HCT116 (cell line): ENCODE data around the gene ZGPAT.

ENCODE experiments used
- CEBPB ChIP-seq: IDR thresholded peaks from 2 replicates; pipeline ENCODE4 v1.6.1; 2012; ENCODE audit warnings: low read depth
- EGR1 ChIP-seq: IDR thresholded peaks from 2 replicates; pipeline ENCODE4 v1.6.1; 2012; ENCODE audit warnings: low read depth
- EZH2 ChIP-seq: fragments of 200-600 bp; sonication (generic); IDR thresholded peaks from 2 replicates; pipeline ENCODE4 v1.6.1; 2017; ENCODE audit warnings: antibody characterized with exemption, mixed run types
- EZH2phosphoT487 ChIP-seq: fragments of 200-600 bp; IDR thresholded peaks from 2 replicates; pipeline ENCODE4 v1.6.1; 2018; ENCODE audit warnings: antibody characterized with exemption, borderline replicate concordance
- POLR2A ChIP-seq: IDR thresholded peaks from 2 replicates; pipeline ENCODE4 v1.7.0; 2011; ENCODE audit warnings: borderline replicate concordance; ENCODE audit not compliant: insufficient read depth, insufficient read length; ENCODE audit errors: extremely low read depth
- POLR2AphosphoS5 ChIP-seq: IDR thresholded peaks from 2 replicates; pipeline ENCODE4 v1.6.1; 2011; ENCODE audit warnings: mild to moderate bottlenecking, low read depth, low read length, moderate library complexity
- SP1 ChIP-seq: IDR thresholded peaks from 2 replicates; pipeline ENCODE4 v1.6.1; 2012; ENCODE audit warnings: low read depth
- TCF7L2 ChIP-seq: IDR thresholded peaks from 2 replicates; pipeline ENCODE4 v1.7.0; 2011; ENCODE audit warnings: borderline replicate concordance, inconsistent platforms; ENCODE audit not compliant: insufficient read depth, insufficient read length; ENCODE audit errors: extremely low read depth
- TF ChIP-seq, protein P1 (sequence below), 3 experiments: fragments of 200-600 bp in 1 of 3; sonication (generic) in 1 of 3; IDR thresholded peaks in 2 of 3; conservative IDR thresholded peaks in 1 of 3; 2 replicates each; pipeline ENCODE4 v1.5.1; 2012 to 2017; ENCODE audit warnings: low read depth in 2 of 3, low read length in 2 of 3, antibody characterized with exemption in 1 of 3, borderline replicate concordance in 1 of 3, control low read depth in 1 of 3, mild to moderate bottlenecking in 1 of 3, mixed read lengths in 1 of 3, mixed run types in 1 of 3, moderate library complexity in 1 of 3; ENCODE audit not compliant: insufficient read depth in 1 of 3
- TF ChIP-seq, protein P2 (sequence below): IDR thresholded peaks from 2 replicates; pipeline ENCODE4 v1.6.1; 2012
- TF ChIP-seq, protein P3 (sequence below): IDR thresholded peaks from 2 replicates; pipeline ENCODE4 v1.6.1; 2012; ENCODE audit warnings: low read depth
- TF ChIP-seq, protein P4 (sequence below): IDR thresholded peaks from 2 replicates; pipeline ENCODE4 v1.6.1; 2012

DNA sequence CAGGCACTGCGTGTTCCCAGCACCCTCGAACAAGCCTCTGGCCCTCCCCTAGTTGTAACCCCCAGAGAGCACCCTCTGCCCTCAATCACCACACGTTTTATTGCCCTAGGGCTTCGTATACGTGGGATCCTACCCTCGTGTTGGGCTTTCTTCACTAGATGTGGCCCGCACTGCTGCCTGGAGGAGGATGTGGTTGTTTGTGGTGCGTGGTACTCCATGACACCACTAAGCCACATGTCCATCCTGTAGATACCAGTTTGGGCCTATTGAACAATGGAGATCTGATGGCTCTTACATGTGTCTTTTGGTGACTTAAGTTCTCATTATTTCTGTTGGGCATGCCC lies 48.8 kb downstream of the ZGPAT start:
- TF ChIP-seq, protein P1, sequence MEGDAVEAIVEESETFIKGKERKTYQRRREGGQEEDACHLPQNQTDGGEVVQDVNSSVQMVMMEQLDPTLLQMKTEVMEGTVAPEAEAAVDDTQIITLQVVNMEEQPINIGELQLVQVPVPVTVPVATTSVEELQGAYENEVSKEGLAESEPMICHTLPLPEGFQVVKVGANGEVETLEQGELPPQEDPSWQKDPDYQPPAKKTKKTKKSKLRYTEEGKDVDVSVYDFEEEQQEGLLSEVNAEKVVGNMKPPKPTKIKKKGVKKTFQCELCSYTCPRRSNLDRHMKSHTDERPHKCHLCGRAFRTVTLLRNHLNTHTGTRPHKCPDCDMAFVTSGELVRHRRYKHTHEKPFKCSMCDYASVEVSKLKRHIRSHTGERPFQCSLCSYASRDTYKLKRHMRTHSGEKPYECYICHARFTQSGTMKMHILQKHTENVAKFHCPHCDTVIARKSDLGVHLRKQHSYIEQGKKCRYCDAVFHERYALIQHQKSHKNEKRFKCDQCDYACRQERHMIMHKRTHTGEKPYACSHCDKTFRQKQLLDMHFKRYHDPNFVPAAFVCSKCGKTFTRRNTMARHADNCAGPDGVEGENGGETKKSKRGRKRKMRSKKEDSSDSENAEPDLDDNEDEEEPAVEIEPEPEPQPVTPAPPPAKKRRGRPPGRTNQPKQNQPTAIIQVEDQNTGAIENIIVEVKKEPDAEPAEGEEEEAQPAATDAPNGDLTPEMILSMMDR (IDR thresholded peaks at IDR 0.05 in 2 of 3, conservative IDR thresholded peaks at IDR 0.05 in 1 of 3; ENCODE audit: borderline replicate concordance in 1 of 3, insufficient read depth in 1 of 3, low read depth in 2 of 3, low read length in 2 of 3), result no peak
- TF ChIP-seq SP1 (no peak), POLR2AphosphoS5 (no peak), POLR2A (no peak), CEBPB (no peak), EGR1 (no peak), EZH2phosphoT487 (no peak), TCF7L2 (no peak), EZH2 (no peak)
- TF ChIP-seq, protein P2, sequence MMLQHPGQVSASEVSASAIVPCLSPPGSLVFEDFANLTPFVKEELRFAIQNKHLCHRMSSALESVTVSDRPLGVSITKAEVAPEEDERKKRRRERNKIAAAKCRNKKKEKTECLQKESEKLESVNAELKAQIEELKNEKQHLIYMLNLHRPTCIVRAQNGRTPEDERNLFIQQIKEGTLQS, result no peak
- TF ChIP-seq, protein P3, sequence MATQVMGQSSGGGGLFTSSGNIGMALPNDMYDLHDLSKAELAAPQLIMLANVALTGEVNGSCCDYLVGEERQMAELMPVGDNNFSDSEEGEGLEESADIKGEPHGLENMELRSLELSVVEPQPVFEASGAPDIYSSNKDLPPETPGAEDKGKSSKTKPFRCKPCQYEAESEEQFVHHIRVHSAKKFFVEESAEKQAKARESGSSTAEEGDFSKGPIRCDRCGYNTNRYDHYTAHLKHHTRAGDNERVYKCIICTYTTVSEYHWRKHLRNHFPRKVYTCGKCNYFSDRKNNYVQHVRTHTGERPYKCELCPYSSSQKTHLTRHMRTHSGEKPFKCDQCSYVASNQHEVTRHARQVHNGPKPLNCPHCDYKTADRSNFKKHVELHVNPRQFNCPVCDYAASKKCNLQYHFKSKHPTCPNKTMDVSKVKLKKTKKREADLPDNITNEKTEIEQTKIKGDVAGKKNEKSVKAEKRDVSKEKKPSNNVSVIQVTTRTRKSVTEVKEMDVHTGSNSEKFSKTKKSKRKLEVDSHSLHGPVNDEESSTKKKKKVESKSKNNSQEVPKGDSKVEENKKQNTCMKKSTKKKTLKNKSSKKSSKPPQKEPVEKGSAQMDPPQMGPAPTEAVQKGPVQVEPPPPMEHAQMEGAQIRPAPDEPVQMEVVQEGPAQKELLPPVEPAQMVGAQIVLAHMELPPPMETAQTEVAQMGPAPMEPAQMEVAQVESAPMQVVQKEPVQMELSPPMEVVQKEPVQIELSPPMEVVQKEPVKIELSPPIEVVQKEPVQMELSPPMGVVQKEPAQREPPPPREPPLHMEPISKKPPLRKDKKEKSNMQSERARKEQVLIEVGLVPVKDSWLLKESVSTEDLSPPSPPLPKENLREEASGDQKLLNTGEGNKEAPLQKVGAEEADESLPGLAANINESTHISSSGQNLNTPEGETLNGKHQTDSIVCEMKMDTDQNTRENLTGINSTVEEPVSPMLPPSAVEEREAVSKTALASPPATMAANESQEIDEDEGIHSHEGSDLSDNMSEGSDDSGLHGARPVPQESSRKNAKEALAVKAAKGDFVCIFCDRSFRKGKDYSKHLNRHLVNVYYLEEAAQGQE, result no peak
- TF ChIP-seq, protein P4, sequence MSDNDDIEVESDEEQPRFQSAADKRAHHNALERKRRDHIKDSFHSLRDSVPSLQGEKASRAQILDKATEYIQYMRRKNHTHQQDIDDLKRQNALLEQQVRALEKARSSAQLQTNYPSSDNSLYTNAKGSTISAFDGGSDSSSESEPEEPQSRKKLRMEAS, result no peak
